HTERT RPE-1 (cell line): ENCODE measurements around the gene EDEM1.
"Not testable (repeated sequence)": the region's sequence is repeated elsewhere in the genome, so short reads cannot be mapped to it uniquely, and the experiment has no call there.

Source experiments
- in situ Hi-C: fragments of 300-500 bp; cut with MboI; formaldehyde crosslinking; loops from 4 replicates; pipeline ENCODE4 v1.14.3; 2020; ENCODE audit warnings: low sequenced_read_pairs

Gene EDEM1

GRCh38 chr3:5172018-5172417, 15.5 kb upstream of the EDEM1 start:
- in situ Hi-C loops: no loop called here

GRCh38 chr3:5179036-5179435, 8.5 kb upstream of the EDEM1 start:
- in situ Hi-C loops: not testable (repeated sequence)

- in situ Hi-C loops: no loop called here
These were observed 5.9 kb upstream of the EDEM1 start for GRCh38 chr3:5181469-5182141.

GRCh38 chr3:5183714-5184113, 3.8 kb upstream of the EDEM1 start:
- in situ Hi-C loops: not testable (repeated sequence)

GRCh38 chr3:5184499-5184898, 3.0 kb upstream of the EDEM1 start:
- in situ Hi-C loops: no loop called here

- in situ Hi-C loops: no loop called here
These were observed 2.3 kb upstream of the EDEM1 start for GRCh38 chr3:5185093-5185673.

GRCh38 chr3:5186089-5186857, 1.2 kb upstream of the EDEM1 start:
- in situ Hi-C loops: no loop called here

GRCh38 chr3:5186858-5187155, 700 bp upstream of the EDEM1 start:
- in situ Hi-C loops: no loop called here

GRCh38 chr3:5187920-5188418, 462 bp downstream of the EDEM1 start:
- in situ Hi-C loops: no loop called here

GRCh38 chr3:5188419-5189221, 1.1 kb downstream of the EDEM1 start:
- in situ Hi-C loops: no loop called here

GRCh38 chr3:5190147-5190791, 2.8 kb downstream of the EDEM1 start:
- in situ Hi-C loops: no loop called here

- in situ Hi-C loops: no loop called here
These were observed 4.2 kb downstream of the EDEM1 start for GRCh38 chr3:5191555-5192304.

- in situ Hi-C loops: no loop called here
These were observed 5.3 kb downstream of the EDEM1 start for GRCh38 chr3:5192571-5193365.

- in situ Hi-C loops: no loop called here
These were observed 6.8 kb downstream of the EDEM1 start for GRCh38 chr3:5194341-5194740.

- in situ Hi-C loops: no loop called here
These were observed 7.4 kb downstream of the EDEM1 start for GRCh38 chr3:5194801-5195509.

- in situ Hi-C loops: no loop called here
These were observed 8.1 kb downstream of the EDEM1 start for GRCh38 chr3:5195605-5196004.

- in situ Hi-C loops: no loop called here
These were observed 9.5 kb downstream of the EDEM1 start for GRCh38 chr3:5197022-5197421.

GRCh38 chr3:5197470-5198312, 10.2 kb downstream of the EDEM1 start:
- in situ Hi-C loops: no loop called here
